Cardiac muscle cell (in vitro differentiated cells and primary cell): ENCODE results near the gene MTHFR. TPM values are rescaled to one million over a fixed set of nuclear protein-coding genes. Genes with fewer than 3 reads are reported as not detected.

Source experiments
- DNase-seq, 2 donors: peaks; one replicate each; pipeline versions ENCODE4 v3.0.0 to v3.0.0-alpha.2; 2010 to 2017; ENCODE audit warnings: low read depth in 1 of 2, low spot score in 1 of 2
- H3K27ac ChIP-seq: fragments of 200-600 bp; sonication (generic); 2 replicates; pipeline ENCODE4 v1.5.1; 2016
- H3K27me3 ChIP-seq: fragments of 200-600 bp; sonication (generic); 2 replicates; pipeline ENCODE4 v1.6.0; 2016; ENCODE audit warnings: control low read depth
- H3K36me3 ChIP-seq: fragments of 200-600 bp; sonication (generic); 2 replicates; pipeline ENCODE4 v1.5.1; 2016; ENCODE audit warnings: control low read depth
- H3K4me1 ChIP-seq: fragments of 200-600 bp; sonication (generic); 2 replicates; pipeline ENCODE4 v1.8.1; 2017; ENCODE audit warnings: low read depth, mild to moderate bottlenecking, mixed run types
- H3K4me3 ChIP-seq: fragments of 200-600 bp; sonication (generic); 2 replicates; pipeline ENCODE4 v1.5.1; 2016; ENCODE audit warnings: mild to moderate bottlenecking
- H3K9me3 ChIP-seq: fragments of 200-600 bp; sonication (generic); 2 replicates; pipeline ENCODE4 v1.5.1; 2017; ENCODE audit warnings: low read depth, mild to moderate bottlenecking, control low read depth
- CTCF ChIP-seq: IDR thresholded peaks from 2 replicates; pipeline ENCODE4 v1.5.1; 2012; ENCODE audit warnings: low read depth, mild to moderate bottlenecking, low read length
- polyA plus RNA-seq: library from polyadenylated mRNA; unstranded; fragments of >200 nt; fragmentation: Nextera tagmentation; extraction: Ambion mirVana; gene quantifications from 2 replicates; pipeline ENCODE4 v1.2.1, GENCODE V29; 2016
- total RNA-seq: library from RNA; depleted of rRNA; stranded (reverse); fragments of >200 nt; gene quantifications from 2 replicates; pipeline ENCODE4 v1.2.3, GENCODE V29; 2016

MTHFR gene
- total and polyA plus RNA-seq, 2 experiments from 2014 or later, result 37.5 to 64.0 TPM

GRCh38 chr1:11740258-11741192 is 65.2 kb downstream of the MTHFR start:
- Histone ChIP-seq H3K9me3 (no peaks in the 10 kb centered on the region), H3K4me3 (no peak overlapping the region), H3K36me3 (no peaks in the 10 kb centered on the region), H3K4me1 (peaks cover 6% of the 10 kb centered on the region), H3K27me3 (no peaks in the 10 kb centered on the region), H3K27ac (no peak overlapping the region)
- DNase-seq, result no peak
- TF ChIP-seq CTCF, result no peak

- no peak overlapping the region for H3K4me3 ChIP-seq
- H3K27ac ChIP-seq, result no peak overlapping the region
- no peak for TF ChIP-seq CTCF
- H3K4me1 ChIP-seq, result peaks cover 6% of the 10 kb centered on the region
- no peaks in the 10 kb centered on the region for H3K27me3 ChIP-seq
- no peaks in the 10 kb centered on the region for H3K9me3 ChIP-seq
- DNase-seq, result no peak
- H3K36me3 ChIP-seq, result no peaks in the 10 kb centered on the region
Observed at GRCh38 chr1:11738783-11739182, 67.0 kb downstream of the MTHFR start.

DNA sequence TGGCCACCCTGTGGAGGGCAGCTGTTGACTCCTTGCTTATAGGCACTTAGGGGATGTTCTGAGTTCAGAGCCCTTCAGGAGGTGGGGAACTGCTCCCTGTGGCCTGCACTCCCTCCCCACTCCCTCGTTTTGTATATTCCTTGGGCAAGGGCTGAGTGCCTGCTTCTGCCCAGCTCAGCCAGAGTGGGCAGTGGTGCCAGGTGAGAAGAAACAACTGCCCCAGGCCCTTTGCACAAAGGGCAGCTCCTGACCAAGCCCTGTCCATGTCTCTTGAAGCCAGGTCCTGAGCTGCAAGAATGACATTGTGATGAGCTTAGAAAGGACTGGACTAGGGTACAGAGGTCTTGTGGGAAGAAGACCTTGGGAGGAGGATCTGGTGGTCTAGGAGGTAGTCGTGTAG is 67.7 kb downstream of the MTHFR start:
- TF ChIP-seq CTCF, result no peak
- H3K4me3 ChIP-seq, result no peak overlapping the region
- no peaks in the 10 kb centered on the region for H3K36me3 ChIP-seq
- DNase-seq, result no peak
- no peaks in the 10 kb centered on the region for H3K27me3 ChIP-seq
- H3K4me1 ChIP-seq, result peaks cover 6% of the 10 kb centered on the region
- no peak overlapping the region for H3K27ac ChIP-seq
- no peaks in the 10 kb centered on the region for H3K9me3 ChIP-seq

GRCh38 chr1:11736746-11737639 is 68.8 kb downstream of the MTHFR start:
- Histone ChIP-seq H3K4me1 (peaks cover 7% of the 10 kb centered on the region), H3K27me3 (no peaks in the 10 kb centered on the region), H3K36me3 (no peaks in the 10 kb centered on the region), H3K27ac (no peak overlapping the region), H3K4me3 (peak overlapping the region; percentile 58), H3K9me3 (no peaks in the 10 kb centered on the region)
- peak; percentile 38 to 86 for DNase-seq
- TF ChIP-seq CTCF, result no peak

- H3K27ac ChIP-seq, result no peak within 1 kb of the TSS
Observed at GRCh38 chr1:11735854-11736745, 69.7 kb downstream of the MTHFR start, which contains the start of gene AGTRAP. Gene AGTRAP (plus strand): TSS chr1:11736136. CDS start chr1:11736209, 73 bp downstream.

More at GRCh38 chr1:11735854-11736745, 69.7 kb downstream of the MTHFR start, which contains the start of gene AGTRAP:
- TF ChIP-seq CTCF, result no peak
- H3K27me3 ChIP-seq, result no peaks in the 10 kb centered on the region
- H3K9me3 ChIP-seq, result no peaks in the 10 kb centered on the region
- peak; percentile 95 for DNase-seq
- H3K36me3 ChIP-seq, result no peaks in the 10 kb centered on the region
- peaks cover 14% of the 10 kb centered on the region for H3K4me1 ChIP-seq
- peak within 1 kb of the TSS; percentile 58 for H3K4me3 ChIP-seq
